LHCN-M2 (cell line): ENCODE data around the gene CCDC85B. TPM values are rescaled to one million over a fixed set of nuclear protein-coding genes. Genes with fewer than 3 reads are reported as not detected.

Source experiments
- DNase-seq: peaks from one replicate; pipeline ENCODE4 v3.0.0-alpha.2; 2012; ENCODE audit warnings: low read depth
- total RNA-seq: library from RNA; depleted of rRNA; stranded (reverse); fragments of >200 nt; gene quantifications from 2 replicates; pipeline ENCODE4 v1.2.3, GENCODE V29; 2014

Gene CCDC85B
- total RNA-seq, 1 experiment from 2014 or later = 95.5 TPM

DNA sequence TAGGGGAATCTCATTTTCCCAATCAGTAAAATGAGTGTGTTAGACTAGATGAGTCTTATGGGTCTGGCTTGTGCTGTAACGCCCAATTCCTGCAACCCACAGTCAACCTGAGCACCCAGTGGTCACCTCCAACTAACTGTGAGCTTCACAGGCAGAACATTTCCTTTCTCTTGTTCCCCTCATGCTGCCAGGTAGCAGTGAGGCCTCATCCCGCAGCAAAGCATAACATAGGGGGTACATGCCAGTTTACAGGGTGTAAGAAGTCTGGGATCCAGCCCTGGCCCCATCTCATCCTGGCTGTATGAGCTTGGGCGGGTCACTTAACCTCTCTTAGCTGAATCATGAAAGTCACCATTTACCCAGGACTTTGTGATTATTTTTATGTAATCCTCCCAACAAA, 21.6 kb upstream of the CCDC85B start:
- DNase-seq = no peak

- DNase-seq = no peak
Observed at GRCh38 chr11:65869643-65870306, 20.7 kb upstream of the CCDC85B start.

- no peak for DNase-seq
Observed at GRCh38 chr11:65870307-65870658, 20.2 kb upstream of the CCDC85B start.

DNA sequence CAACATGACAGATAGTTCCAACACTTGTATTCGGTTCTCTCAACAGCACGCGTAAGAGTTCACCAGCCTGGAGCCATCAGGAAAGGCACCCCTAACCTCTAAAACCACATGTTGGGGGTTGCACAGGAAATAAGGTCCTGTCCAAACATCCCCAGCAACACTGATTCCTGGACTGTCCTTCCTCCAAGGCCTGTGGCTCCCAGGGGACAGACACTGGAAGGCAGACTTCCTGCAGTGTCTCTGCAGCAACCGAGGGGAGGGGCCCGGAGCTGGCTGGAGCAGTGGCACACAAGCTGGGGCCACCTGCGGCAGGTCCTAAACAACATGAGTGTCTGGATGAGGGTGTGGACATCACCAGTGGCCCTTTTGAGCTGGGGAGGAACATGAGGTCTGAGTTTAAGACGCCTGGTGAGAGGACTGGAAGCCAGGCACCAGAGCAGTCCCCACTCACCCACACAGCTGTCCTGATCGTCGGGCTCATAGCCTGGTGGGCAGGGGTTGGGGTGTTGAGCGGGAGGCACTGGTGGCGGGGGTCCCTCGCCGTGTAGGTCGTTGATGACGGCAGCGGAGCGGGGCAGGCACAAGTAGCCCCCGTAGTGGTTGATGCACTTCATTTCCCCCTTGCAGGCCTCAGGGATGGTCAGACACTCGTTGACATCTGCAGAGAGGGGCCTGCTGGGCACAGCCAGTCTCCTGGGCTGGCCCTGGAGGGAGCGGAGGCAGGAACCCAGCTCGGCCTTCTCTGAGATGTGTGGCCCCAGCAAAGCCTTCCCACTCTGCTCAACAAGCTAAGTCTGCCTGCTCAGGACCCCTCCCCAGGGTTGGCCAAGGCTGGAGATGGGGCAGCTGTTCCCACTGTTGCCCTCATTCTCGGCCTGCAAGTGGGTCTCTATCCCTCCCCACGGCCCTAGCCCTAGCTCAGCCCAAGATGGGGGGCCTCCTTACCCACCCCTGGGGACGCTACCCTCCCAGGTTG, 19.5 kb upstream of the CCDC85B start:
- no peak for DNase-seq

DNA sequence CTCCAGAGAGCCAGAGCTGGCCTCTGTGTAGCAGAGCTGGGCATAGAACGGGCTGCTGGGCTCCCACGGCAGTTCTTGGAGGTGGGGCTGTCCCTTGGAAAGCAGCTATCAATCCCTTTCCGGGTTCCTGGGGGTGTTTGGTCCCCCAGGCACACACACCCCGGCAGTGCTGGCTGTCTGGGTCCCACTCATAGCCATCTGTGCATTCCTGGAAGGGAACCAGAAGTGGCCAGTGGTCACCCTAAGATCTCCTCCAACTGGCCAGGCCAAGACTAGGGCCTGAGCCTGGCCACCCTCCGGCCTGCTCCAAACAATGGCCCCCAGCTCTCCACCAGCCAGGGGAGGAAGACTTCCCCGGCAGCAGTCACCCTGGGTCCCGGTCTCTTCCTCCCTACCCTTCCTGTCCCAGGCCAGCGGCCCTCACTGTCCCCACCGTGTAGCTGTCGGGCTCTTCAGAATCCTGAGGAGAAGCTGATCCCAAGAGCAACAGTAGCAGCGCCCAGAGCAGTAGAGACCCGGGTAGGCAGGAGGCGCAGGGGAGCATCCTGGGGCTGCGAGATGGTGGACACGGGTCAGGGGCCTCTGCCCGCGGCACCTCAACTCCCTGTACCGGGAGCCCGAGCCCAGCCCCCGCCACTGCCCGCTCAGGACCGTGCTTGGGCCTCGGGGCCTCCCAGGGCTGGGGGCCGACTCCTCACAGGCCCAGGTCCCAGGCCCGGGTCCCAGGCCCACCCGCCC, 18.5 kb upstream of the CCDC85B start:
- DNase-seq = peak; percentile 57

DNA sequence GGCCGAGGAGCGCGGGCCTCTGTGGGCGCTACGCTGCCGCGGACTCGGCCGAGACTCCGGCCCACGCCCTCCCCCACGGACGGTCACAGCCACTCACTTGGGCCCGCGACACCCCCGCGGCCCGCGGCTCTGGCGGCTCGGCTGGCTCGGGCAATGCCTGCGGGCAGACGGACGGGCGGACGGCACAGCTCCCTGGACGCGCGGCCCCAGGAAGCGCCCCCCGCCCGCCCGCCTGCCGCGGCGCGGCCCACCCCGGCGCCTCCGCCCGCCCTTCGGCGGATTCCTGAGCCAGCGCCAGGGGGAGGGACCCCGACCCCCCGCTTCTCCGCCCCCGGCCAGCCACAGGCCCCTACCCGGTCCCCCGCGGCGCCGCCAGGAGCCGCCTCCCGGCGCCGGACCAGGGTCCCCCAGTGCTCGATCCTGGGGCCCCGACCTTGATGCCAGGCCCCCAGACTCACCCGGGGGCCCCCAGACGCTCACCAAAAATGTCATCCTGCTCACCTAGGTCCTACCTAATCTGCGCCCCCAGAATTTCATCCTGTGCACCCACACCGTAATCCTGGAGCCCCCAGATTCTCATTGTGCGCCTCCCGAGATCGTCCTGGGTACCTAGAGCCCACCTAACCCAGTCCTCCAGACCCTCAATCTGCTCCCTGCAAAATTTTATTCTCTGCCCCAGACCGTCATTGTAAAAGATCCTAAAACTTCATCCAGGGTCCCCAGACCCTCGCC, 17.7 kb upstream of the CCDC85B start, which contains the start of gene EFEMP2:
TSS of gene EFEMP2 (minus strand) at position 215 of the 732 bp plus-strand sequence. CDS start 446 bp downstream, outside the sequence.
- DNase-seq = no peak

DNA sequence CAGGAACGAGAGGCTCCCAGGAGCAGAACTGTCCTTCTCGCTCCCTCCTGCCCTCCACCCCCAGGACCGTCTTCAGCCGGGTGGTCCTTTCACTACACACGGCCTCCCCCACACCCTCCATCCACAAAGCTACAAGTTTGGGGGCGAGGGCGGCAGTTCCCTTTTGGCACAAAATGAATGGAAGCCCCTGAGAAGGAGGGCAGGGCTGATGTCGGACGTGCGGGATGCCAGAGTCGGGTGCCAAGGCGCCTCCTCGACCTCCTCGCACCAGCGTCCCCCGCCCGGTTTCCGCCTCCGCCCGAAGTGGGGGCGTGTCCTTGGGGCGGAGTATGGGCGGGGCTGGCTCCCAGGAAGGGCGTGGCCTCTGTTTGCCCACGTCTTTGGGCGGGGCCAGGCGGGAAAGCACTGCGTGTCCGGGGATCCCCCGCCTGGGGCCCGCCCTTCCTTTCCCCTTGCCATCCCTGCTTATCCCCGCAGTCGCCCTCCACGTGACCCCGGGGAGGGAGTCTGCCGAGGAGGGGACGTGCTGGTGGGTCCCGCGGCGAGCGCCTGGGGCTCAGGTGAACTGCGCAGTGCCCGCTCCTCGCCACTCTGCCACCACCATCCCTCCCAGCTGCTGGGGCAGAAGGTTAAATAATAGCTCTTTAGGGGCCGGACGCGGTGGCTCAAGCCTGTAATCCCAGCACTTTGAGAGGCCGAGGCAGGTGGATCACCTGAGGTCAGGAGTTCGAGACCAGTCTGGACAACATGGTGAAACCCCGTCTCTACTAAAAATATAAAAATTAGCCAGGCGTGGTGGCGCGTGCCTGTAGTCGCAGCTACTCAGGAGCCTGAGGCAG, 16.9 kb upstream of the CCDC85B start:
- DNase-seq = peak; percentile 88

GRCh38 chr11:65879617-65880016, 10.9 kb upstream of the CCDC85B start, which contains the start of gene CTSW:
Gene CTSW (plus strand): TSS chr11:65879837. CDS start chr11:65879855, 18 bp downstream.
- no peak for DNase-seq

DNA sequence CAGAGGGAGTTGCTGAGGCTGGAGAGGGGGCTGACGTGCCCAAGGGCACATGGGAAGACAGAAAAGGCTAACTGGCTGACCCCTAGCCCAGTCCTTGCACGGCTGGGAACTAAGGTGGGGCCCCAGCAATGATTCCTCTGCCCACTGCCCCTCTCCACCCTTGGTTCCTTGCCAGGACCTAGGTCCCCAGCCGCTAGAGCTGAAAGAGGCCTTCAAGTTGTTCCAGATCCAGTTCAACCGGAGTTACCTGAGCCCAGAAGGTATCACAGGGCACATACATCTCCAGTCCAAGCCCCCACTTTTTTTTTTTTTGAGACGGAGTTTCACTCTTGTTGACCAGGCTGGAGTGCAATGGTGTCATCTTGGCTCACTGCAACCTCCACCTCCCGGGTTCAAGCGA, 10.4 kb upstream of the CCDC85B start:
- DNase-seq = no peak

DNA sequence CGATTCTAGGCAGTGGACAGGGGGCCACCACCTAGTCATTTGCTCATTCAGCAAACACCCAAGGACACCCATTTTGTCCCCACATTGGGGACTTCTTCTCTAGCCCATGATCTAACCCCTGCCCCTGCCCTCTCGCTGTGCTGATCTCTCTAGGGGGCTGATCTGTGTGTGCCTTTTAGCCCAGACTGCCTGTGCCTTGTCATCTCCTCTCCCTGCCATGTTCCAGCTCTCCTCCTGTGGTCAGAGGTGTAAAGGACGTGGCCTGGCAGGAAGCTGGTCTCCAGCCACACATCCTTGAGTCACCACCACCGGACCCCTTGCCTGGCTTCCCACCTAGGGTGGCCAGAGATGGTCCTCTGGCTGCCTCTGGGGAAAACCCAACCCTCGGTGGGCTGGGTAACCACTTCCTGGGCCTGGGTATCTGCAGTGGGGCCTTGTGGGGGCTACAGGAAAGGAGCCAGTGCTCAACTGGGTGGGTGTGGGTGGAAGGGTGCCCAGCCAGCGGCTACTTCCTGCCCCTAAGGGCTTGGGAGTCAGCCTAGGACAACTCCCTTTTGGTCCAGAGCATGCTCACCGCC, 9.5 kb upstream of the CCDC85B start:
- DNase-seq = no peak

GRCh38 chr11:65882120-65883057, 8.1 kb upstream of the CCDC85B start:
- DNase-seq = no peak

GRCh38 chr11:65883058-65883761, 7.3 kb upstream of the CCDC85B start:
- no peak for DNase-seq

DNA sequence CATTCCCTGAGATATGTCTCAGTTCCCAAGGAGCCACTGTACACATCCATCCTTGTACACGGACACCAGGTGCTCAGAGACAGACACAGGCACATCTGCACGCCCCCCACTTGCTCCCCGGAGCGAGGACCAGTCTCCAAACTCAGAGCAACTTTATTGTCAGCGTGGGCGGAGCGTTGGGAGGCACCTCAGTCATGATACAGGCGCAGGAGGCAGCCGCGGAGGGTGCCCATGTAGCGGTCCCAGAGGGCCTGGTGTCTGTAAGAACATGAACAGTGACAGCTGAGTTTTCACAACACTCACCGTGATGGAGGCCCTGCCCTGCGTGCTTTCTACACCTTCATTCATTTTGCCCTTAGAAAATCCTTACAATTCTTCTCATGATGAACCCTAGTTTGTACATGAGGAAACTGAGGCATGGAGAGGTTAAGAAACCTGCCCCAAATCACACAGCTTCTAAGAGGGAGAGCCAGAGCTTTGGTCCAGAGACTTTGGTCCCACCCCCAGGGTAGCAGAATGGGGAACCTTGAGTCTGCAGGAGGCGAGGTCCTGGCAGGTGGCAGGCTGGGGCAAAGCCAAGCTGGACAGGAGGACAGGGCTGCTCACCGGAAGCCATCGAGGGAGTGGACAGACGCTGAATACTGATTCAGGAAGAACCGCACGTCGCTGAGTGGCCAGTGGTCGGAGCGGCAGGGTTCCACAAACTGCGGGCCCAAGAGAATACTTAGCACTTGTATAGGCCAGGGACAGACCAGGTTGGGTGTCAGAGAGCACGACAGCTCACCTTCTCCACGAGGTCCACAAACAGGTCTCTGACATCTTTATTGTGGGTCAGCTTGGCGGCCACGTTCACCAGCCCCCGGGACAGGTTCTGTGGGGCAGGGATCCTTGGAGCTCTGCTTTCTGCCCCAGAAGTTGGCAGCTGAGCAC, 6.4 kb upstream of the CCDC85B start:
- DNase-seq = no peak

GRCh38 chr11:65884716-65885092, 5.8 kb upstream of the CCDC85B start:
- peak; percentile 67 for DNase-seq

- no peak for DNase-seq
Observed at GRCh38 chr11:65885231-65885630, 5.2 kb upstream of the CCDC85B start.

DNA sequence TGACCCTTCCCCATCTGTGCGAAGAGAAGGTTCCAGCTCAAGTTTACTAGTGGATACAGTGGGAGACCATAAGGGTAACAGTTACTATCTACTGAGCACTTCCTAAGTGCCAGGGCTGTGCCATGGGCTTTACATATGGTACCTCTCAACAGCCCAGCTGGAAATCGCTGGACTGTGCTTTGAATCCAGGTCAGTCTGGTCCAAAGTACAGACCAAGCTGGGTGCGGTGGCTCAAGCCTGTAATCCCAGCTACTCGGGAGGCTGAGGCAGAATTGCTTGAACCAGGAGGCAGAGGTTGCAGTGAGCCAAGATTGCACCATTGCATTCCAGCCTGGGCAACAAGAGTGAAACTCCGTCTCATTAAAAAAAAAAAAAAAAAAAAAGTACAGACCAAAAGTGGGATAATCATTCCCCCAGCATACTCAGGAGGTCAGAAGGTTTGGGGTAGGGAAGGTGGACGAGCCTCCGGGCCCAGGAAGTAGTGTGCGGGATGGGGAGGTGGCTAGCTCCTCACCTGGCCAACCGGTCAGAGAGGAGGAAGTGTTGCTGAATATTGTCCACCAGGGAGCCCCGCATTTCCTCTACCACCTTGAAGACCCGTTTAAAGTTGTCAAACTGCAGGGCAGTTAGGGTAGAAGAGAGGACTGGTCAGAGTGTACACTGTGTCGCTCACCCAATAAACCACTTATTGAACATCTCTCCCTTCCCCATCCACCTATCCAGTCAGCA, 4.5 kb upstream of the CCDC85B start:
- no peak for DNase-seq
